Inferior parietal cortex (tissue), 1 donor: Measurements from ENCODE around the gene LASP1.
A peak's percentile ranks its signal among the peaks of the same experiment; 100 is the strongest.
"Not testable (repeated sequence)": the region's sequence is repeated elsewhere in the genome, so short reads cannot be mapped to it uniquely, and the experiment has no call there.

Source experiments
- DNase-seq: peaks from one replicate; pipeline ENCODE4 v3.0.0-alpha.2; 2016; ENCODE audit errors: extremely low spot score

The LASP1 gene

DNA sequence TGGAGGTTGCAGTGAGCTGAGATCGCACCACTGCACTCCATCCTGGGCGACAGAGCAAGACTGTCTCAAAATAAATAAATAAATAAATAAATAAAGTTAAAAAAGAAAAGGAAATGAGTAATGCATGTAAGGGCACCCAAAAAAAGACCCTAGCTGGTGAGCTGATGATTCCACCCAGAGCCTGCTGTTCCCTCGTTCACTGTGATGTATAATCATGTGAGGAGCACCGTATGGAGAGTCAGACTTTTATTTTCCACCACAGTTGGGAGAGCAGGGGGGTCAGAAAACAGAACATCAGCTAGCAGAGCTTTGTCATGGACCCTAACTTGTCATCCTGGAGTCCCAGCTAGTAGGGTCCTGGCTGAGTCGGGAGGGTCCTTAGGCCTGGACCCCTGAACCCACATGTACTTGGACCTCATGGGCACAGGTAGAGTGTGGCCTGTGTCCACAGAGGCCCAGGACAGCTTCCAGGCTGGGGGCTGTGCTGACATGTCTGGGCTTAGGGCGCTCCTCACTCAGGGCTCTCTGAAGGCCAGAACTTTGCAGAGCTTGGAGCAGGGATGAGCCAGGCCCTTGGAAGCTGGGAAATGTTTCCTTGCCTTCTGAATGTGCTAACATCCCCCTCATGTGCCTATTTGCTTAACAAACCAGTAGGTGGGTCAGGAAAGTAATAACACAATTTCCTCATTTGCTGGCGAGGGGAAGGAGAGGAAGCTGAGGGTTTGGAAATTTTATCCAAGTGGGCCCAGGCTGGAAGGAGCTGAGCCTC, 36.8 kb downstream of the LASP1 start:
- no peak for DNase-seq

DNA sequence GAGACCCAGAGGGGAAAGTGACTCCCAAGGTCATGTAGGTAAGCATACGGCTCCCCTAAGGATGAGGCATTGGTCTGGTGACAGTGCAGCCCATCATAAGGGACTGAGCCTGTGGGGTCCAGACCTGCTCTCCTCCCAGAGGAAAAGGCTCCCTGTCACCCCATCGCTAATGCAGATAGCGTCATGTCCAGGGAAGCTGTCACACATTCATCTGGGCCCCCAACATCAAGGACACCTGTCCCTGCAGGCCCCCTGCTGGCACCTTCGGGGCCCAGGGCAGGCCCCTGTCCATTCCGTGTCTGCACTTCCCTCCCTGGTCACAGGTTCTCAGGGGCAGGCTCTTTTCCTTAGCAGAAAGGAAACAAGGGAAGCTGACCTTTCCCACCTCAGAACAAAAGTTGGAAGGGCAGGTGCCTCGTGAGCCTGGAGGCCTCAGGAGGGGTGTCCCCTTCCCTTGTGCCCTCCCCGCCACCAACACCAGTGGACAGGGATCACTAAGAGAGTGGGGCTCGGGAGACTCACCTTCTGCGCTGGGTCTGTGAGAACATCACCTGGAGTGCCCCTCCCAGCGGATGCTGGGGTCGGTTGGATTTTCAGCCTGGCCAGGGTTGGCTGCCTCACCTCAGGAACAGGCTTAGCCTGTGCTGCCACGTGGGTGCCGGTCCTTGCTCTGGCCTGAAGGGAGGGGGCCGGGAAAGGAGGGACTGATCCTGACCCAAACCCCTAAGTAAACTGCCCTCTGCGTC, 38.2 kb downstream of the LASP1 start:
- no peak for DNase-seq

DNA sequence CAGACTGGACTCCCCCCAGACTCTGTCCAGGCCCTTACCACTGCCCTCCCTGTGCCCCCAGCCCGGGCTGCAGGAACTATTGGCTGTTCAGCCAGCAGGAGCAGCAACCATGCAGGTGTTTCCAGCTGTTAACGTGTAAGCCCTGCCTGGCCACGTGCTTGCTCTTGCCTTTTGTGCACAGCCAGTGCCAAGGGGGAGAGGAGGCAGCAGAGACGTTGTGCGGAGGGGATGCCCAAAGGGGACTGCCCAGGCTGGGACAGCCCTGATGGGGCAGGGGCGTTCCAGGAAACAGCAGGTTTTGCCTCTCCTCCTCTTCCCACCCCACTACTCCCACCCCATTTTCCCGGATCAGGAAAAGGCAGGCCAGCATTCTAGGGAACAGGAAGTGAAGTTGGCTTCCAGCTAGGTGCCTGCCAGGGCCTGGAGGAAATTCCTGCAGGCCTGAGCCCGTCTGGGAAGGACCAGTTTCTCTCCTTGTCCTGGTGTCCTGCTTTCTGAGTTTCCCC, 38.9 kb downstream of the LASP1 start:
- no peak for DNase-seq

DNA sequence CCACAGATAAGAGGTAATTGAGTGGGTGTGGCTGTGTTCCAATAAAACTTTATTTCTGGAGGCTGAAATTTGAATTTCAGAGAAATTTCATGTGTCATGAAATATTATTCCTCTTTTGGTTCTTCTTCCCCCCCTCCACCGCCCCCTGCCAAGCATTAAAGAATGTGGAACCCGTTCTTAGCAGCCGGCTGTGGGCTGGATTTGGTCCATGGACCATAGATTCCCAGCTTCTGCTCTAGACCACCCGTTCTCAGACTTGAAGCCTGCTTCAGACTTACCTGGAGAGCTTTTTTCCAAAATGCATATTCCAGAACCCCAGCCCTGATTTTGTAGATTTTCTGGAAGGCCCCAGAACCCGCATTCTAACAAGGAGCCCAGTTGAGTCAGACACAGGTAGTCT, 40.5 kb downstream of the LASP1 start:
- DNase-seq, result no peak

DNA sequence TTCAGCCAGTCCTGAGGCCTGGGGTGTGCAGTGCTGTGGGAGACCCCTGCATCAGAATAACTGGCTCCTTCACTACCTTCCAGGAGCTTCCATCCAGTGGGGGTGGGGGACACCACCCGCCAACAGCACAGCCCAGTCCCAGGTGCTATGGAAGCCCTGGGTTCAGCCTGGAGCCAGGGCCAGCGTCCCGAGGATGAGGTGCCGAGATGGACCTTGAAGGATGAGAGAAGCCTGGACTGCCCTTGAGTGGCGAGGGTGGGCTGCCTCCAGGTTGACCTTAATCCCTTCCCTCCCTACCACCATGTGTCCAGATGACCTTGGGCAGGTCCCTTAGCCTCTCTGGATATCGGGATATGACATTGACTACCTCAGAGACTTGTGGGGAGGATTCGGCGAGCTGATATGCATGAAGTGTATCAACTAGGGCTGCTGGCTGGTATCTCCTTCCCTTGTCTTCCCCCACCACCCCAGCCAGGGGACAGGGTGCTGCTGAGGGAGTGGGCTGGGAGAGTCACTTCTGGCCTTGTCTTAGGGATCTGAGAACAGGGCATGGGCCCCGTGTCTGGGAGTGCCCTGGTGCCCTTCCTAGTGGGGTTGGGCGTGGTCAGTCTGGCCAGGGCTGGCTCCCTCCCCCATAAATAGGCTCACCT, 41.3 kb downstream of the LASP1 start:
- no peak for DNase-seq

DNA sequence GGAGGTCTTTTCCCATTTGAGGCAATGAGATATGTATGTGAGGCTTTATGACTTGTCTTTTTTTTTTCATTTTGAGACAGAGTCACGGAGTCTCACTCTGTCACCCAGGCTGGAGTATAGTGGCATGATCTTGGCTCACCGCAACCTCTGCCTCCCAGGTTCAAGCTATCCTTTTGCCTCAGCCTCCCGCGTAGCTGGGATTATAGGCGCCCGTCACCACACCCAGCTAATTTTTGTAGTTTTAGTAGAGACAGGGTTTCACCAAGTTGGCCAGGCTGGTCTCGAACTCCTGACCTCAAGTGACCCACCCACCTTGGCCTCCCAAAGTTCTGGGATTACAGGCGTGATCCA, 41.8 kb downstream of the LASP1 start:
- DNase-seq, result not testable (repeated sequence)

DNA sequence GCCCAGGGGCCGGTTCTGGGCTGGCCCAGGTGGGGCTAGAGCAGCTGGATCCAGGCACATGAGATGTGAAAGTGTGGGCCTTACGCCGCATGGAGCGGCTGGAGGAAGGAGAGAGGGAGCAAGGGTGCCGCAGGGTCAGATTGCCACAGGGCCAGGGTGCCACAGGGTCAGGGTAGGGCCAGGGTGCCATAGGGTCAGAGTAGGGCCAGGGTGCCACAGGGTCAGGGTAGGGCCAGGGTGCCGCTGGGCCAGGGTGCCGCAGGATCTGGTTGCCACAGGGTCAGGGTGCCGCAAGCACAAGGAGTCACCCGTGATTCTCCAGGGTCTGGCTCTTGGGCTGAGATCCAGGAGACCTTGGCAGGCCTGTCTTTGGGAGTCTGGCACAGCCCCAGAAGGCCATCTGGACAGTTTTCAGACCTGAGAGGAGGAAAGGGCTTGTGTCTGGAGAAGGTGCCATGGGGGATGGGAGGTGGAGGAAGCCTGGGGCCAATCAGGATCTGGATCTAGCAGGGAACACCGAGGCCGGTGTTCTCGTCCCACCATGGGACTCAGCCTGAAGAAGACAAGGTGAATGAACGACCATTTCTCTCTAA, 42.5 kb downstream of the LASP1 start:
- DNase-seq, result no peak

DNA sequence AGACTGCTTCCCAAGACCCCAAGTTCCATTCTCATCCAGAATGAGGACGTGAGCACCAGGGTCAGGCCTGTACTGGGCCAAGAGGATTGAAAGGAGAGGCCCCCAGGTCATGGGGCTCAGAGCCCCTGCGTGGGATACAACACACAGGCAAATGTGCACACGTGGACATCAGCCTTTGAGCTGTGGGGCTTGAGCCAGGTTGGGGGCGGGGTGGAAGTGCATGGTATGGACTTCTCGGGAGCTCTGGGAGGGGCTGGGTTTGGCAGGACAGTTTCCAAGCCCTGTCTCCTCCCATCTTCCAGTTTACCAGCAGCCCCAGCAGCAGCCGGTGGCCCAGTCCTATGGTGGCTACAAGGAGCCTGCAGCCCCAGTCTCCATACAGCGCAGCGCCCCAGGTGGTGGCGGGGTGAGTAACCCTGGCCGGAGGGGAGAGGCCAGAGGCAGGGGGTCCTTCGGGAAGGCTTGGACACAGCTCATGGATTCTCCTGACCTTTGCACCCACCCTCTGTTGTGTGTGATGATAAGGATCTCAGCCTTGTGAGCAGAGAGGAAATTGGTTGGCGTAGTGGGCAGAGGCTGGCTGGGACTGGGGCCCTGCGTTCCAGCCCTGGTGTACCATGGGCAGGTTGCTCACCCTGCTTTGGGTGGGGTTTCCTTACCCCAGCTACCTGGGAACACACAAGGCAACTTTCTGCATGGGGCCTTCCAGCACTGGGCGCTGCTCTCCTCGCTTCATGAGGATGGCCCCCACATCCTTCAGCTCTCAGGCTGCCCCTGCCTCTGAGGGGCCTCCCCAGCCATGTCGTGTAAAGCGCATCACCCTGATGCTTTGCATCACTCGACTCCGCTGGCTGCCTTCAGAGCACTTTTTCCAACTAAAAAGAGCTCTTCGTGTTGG, 45.1 kb downstream of the LASP1 start:
- DNase-seq, result no peak

DNA sequence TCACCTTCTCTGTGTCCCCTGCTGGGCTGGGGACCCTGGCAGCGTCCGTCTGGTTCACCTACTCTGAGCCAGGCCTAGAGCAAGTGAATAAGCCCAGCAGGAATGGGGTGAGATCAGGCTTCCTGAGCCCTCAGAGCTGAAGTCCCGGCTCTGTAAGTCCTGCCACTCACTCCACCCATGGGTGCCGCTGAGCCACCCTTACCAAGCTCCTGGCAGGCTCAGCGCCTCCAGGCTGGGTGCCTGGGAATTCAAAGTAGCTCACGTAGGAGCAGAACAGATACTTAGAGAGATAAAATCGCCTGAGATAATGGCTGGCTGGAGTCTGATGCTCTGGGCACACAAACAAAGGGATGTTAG, 45.8 kb downstream of the LASP1 start:
- no peak for DNase-seq

DNA sequence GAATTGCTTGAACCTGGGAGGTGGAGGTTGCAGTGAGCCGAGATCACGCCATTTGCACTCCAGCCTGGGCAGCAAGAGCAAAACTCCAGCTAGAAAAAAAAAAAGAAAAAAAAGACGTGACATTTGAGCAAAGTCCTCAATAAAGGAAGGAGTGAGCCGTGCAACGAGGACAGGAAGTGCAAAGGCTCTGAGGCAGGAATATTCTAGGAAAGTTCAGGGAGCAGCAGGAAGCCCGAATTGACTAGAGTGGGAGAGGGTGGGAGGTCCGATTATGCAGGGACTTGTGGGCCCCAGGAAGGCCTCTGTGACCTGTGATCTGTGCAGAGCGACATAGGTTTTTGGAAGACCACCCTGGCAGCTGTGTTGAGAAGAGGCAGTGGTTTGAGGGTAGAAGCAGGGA, 46.9 kb downstream of the LASP1 start:
- no peak for DNase-seq

DNA sequence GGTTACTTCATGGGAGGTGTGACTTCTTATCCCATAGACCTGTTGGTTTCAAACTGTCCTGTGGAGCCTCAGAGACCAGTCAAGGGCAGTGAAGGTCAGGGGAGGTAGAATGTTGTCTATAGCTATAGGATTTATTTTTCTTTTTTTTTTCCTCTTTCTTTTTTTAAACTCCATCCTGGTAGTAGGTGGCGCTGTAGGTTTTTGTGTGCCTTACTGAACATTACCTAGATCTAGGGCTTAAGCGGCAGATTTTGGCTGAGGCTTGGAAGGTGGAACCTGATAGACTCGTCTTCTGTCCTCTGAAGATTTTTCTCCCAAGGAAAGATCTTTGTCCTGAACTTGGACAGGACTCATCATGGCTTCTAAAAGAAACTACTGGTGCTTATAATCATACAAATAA, 47.4 kb downstream of the LASP1 start:
- DNase-seq, result no peak

DNA sequence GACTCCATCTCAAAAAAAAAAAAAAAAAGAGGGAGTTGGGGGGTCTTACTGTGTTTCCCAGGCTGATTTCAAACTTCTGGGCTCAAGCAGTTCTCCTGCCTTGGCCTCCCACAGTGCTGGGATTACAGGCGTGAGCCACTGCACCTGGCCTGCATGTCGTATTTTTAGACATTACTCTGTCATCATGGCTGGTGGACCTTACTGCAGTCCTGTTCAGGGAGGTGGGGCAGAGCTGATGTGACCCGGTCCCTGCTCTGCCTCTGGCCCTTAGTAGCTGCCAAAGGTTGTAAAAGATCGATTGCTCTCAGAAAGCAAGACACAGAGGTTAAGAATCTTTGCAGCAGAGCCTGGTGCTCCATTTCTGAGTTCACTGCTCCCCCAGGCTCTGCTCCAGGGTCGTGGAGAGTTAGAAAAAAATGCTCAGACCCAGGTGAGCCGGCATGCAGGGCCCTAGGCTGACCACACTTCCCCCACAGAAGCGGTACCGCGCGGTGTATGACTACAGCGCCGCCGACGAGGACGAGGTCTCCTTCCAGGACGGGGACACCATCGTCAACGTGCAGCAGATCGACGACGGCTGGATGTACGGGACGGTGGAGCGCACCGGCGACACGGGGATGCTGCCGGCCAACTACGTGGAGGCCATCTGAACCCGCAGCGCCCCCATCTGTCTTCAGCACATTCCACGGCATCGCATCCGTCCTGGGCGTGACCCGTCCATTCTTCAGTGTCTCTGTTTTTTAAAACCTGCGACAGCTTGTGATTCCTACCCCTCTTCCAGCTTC, 48.5 kb downstream of the LASP1 start:
- no peak for DNase-seq

DNA sequence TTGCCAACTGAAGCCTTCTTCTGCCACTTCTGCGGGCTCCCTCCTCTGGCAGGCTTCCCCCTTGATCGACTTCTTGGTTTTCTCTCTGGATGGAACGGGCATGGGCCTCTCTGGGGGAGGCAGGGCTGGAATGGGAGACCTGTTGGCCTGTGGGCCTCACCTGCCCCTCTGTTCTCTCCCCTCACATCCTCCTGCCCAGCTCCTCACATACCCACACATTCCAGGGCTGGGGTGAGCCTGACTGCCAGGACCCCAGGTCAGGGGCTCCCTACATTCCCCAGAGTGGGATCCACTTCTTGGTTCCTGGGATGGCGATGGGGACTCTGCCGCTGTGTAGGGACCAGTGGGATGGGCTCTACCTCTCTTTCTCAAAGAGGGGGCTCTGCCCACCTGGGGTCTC, 49.1 kb downstream of the LASP1 start:
- DNase-seq, result no peak

DNA sequence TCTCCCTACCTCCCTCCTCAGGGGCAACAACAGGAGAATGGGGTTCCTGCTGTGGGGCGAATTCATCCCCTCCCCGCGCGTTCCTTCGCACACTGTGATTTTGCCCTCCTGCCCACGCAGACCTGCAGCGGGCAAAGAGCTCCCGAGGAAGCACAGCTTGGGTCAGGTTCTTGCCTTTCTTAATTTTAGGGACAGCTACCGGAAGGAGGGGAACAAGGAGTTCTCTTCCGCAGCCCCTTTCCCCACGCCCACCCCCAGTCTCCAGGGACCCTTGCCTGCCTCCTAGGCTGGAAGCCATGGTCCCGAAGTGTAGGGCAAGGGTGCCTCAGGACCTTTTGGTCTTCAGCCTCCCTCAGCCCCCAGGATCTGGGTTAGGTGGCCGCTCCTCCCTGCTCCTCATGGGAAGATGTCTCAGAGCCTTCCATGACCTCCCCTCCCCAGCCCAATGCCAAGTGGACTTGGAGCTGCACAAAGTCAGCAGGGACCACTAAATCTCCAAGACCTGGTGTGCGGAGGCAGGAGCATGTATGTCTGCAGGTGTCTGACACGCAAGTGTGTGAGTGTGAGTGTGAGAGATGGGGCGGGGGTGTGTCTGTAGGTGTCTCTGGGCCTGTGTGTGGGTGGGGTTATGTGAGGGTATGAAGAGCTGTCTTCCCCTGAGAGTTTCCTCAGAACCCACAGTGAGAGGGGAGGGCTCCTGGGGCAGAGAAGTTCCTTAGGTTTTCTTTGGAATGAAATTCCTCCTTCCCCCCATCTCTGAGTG, 49.6 kb downstream of the LASP1 start:
- no peak for DNase-seq

DNA sequence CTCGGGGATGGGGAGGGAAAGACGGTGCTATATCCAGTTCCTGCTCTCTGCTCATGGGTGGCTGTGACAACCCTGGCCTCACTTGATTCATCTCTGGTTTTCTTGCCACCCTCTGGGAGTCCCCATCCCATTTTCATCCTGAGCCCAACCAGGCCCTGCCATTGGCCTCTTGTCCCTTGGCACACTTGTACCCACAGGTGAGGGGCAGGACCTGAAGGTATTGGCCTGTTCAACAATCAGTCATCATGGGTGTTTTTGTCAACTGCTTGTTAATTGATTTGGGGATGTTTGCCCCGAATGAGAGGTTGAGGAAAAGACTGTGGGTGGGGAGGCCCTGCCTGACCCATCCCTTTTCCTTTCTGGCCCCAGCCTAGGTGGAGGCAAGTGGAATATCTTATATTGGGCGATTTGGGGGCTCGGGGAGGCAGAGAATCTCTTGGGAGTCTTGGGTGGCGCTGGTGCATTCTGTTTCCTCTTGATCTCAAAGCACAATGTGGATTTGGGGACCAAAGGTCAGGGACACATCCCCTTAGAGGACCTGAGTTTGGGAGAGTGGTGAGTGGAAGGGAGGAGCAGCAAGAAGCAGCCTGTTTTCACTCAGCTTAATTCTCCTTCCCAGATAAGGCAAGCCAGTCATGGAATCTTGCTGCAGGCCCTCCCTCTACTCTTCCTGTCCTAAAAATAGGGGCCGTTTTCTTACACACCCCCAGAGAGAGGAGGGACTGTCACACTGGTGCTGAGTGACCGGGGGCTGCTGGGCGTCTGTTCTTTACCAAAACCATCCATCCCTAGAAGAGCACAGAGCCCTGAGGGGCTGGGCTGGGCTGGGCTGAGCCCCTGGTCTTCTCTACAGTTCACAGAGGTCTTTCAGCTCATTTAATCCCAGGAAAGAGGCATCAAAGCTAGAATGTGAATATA, 50.8 kb downstream of the LASP1 start:
- DNase-seq, result no peak

DNA sequence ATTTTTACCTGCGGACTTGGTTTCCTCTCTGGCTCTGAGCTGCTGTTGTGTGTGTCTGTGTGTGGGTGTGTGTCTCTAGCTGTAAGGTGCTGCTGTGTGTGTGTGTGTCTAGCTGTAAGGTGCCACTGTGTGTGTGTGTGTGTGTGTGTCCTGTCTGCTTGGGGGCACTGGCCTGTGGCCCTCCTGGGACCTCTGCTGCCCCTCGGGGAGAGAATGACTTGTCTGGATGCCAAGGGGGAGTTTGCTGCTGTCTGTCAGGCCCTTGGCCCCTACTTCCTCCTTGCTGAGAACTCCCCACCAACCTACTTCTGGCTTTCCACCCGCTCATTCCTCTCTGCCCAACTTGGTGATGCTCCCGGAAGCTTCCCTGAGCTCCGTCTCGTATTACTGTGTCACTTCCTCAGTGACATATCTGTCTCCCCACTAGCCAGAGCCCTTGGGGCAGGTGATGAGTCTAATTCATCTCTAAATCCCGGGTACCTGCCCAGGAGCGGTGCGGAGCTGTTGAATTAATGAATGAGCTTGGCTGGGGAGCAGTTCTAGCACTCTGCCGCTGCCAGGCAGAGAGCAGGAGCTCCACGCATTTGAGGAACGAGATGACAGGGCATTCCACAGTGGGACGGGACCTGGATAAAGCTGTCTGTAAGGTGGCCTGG, 52.0 kb downstream of the LASP1 start:
- DNase-seq, result no peak

DNA sequence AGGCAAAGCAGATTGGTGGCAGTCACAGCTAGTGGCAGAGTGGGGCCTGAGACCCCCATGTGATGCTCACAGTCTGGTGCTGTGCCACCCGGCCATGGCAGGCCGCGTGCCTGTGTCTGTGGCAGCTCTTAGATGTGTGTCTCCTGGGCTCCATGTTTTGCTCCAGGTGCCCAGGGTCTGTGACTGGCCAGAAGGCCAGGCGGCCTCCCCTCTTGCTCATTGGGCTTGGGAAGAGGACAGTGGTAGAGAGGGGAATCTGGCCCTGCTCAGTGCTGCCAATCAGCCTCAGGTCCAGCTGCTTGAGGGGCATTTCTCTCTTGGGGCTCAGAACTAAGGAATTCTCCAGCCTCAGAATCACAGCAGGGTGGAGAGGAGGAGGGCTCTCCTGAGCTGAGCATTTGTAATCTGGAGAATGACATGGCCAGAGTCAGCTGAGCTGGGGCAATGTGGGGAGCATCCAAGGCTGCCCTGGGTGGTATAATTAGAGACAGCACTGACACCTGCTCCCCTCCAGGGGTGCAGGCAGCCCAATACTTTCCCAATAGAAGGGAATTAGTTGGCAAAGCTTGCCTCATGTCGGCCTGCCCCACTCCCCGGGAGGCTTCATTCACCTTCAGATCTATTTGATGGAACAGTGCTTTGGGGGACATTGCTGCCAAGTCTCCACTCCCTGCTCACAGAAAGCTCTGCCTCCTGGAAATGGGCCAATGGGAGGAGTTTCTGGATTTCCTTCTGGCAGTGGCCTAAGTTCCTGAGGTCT, 52.9 kb downstream of the LASP1 start:
- peak; percentile 48 for DNase-seq
